DOHH2 (cell line): ENCODE measurements around the gene SERPINB7.
"Not testable (repeated sequence)": the region's sequence is repeated elsewhere in the genome, so short reads cannot be mapped to it uniquely, and the experiment has no call there.

Experiments used
- H3F3A ChIP-seq: fragments of 200-600 bp; sonication (generic), shearing (Covaris generic); 2 replicates; pipeline ENCODE4 v1.6.0; 2016; ENCODE audit warnings: antibody characterized with exemption, mild to moderate bottlenecking; ENCODE audit not compliant: control insufficient read depth, insufficient read depth
- H3K27ac ChIP-seq: fragments of 200-600 bp; sonication (generic); 2 replicates; pipeline ENCODE4 v1.5.1; 2014; ENCODE audit warnings: low read depth, mild to moderate bottlenecking, low read length, moderate library complexity
- H3K27me3 ChIP-seq: fragments of 200-600 bp; sonication (generic); 2 replicates; pipeline ENCODE4 v1.6.1; 2014; ENCODE audit warnings: mild to moderate bottlenecking, low read length, mixed read lengths; ENCODE audit not compliant: control insufficient read depth
- H3K36me3 ChIP-seq: fragments of 200-600 bp; sonication (generic); 2 replicates; pipeline ENCODE4 v1.6.1; 2014; ENCODE audit warnings: mild to moderate bottlenecking, low read length, moderate library complexity, mixed read lengths; ENCODE audit not compliant: control insufficient read depth
- H3K4me1 ChIP-seq: fragments of 200-600 bp; sonication (generic); 2 replicates; pipeline ENCODE4 v1.6.1; 2014; ENCODE audit warnings: mild to moderate bottlenecking, low read length, mixed read lengths; ENCODE audit not compliant: control insufficient read depth
- H3K4me2 ChIP-seq: fragments of 200-600 bp; sonication (generic); 2 replicates; pipeline ENCODE4 v1.6.0; 2014; ENCODE audit warnings: mild to moderate bottlenecking, low read length, moderate library complexity
- H3K4me3 ChIP-seq: fragments of 200-600 bp; sonication (generic); 2 replicates; pipeline ENCODE4 v1.5.1; 2014; ENCODE audit warnings: mild to moderate bottlenecking, low read length, mixed read lengths
- H3K79me2 ChIP-seq: fragments of 200-600 bp; sonication (generic); 2 replicates; pipeline ENCODE4 v1.6.1; 2014; ENCODE audit warnings: mild to moderate bottlenecking, low read length, mixed read lengths; ENCODE audit not compliant: control insufficient read depth
- H3K9me2 ChIP-seq: fragments of 200-600 bp; sonication (generic); replicated peaks from 2 replicates; pipeline ENCODE4 v1.6.1; 2014; ENCODE audit warnings: mild to moderate bottlenecking, low read length, mixed read lengths; ENCODE audit not compliant: control insufficient read depth
- H3K9me3 ChIP-seq: fragments of 200-600 bp; sonication (generic); 2 replicates; pipeline ENCODE4 v1.6.1; 2014; ENCODE audit warnings: antibody characterized with exemption, low read length, mixed read lengths; ENCODE audit not compliant: control insufficient read depth, insufficient read depth
- H4K20me1 ChIP-seq: fragments of 200-600 bp; sonication (generic); 2 replicates; pipeline ENCODE4 v1.6.0; 2014; ENCODE audit warnings: low read depth, mild to moderate bottlenecking, antibody characterized with exemption, low read length, moderate library complexity; ENCODE audit not compliant: control insufficient read depth, insufficient read depth
- CTCF ChIP-seq: fragments of 200-600 bp; sonication (generic); IDR thresholded peaks from one replicate; pipeline ENCODE4 v1.5.1; 2014; ENCODE audit warnings: antibody characterized with exemption, mild to moderate bottlenecking, low read depth, low read length; ENCODE audit not compliant: poor library complexity, severe bottlenecking
- EZH2phosphoT487 ChIP-seq: fragments of 200-600 bp; sonication (generic); IDR thresholded peaks from 2 replicates; pipeline ENCODE4 v1.6.1; 2017; ENCODE audit warnings: borderline replicate concordance, mild to moderate bottlenecking, antibody characterized with exemption, low read length, moderate library complexity, mixed read lengths

The SERPINB7 gene

GRCh38 chr18:63758615-63759240 lies 16.5 kb upstream of the SERPINB7 start:
- Histone ChIP-seq H3K79me2 (no peaks in the 10 kb centered on the region), H3K27me3 (no peaks in the 10 kb centered on the region), H3K36me3 (no peaks in the 10 kb centered on the region), H3K4me3 (no peak overlapping the region), H3K9me2 (no peaks in the 10 kb centered on the region), H3K4me2 (no peak overlapping the region), H3K4me1 (no peaks in the 10 kb centered on the region), H3K27ac (no peak overlapping the region), H3F3A (no peaks in the 10 kb centered on the region), H3K9me3 (peaks cover 4% of the 10 kb centered on the region; the same call in 1 of the 2 replicates), H4K20me1 (no peaks in the 10 kb centered on the region)
- TF ChIP-seq EZH2phosphoT487 (no peak), CTCF (no peak)

- H3K79me2 ChIP-seq, H4K20me1 ChIP-seq, H3K4me1 ChIP-seq: not testable (repeated sequence)
These were observed 15.4 kb upstream of the SERPINB7 start for GRCh38 chr18:63759786-63760185.

GRCh38 chr18:63762518-63762917 lies 12.7 kb upstream of the SERPINB7 start:
- Histone ChIP-seq H3K27ac (no peak overlapping the region), H3K4me2 (no peak overlapping the region), H3K9me3 (peaks cover 4% of the 10 kb centered on the region; the same call in 1 of the 2 replicates), H3K36me3 (no peaks in the 10 kb centered on the region), H3K4me1 (no peaks in the 10 kb centered on the region), H4K20me1 (no peaks in the 10 kb centered on the region), H3K27me3 (no peaks in the 10 kb centered on the region), H3K9me2 (no peaks in the 10 kb centered on the region), H3K4me3 (no peak overlapping the region), H3K79me2 (no peaks in the 10 kb centered on the region), H3F3A (no peaks in the 10 kb centered on the region)
- TF ChIP-seq EZH2phosphoT487 (no peak), CTCF (no peak)

More at GRCh38 chr18:63759786-63760185, 15.4 kb upstream of the SERPINB7 start:
- H3F3A ChIP-seq, H3K4me2 ChIP-seq, H3K9me3 ChIP-seq, H3K27ac ChIP-seq, H3K4me3 ChIP-seq, H3K27me3 ChIP-seq, H3K36me3 ChIP-seq, H3K9me2 ChIP-seq: not testable (repeated sequence)

- no peaks in the 10 kb centered on the region for H3K79me2 ChIP-seq
- H3K27ac ChIP-seq: no peak overlapping the region
- no peak overlapping the region for H3K4me3 ChIP-seq
- TF ChIP-seq CTCF (no peak), EZH2phosphoT487 (no peak)
- H3K36me3 ChIP-seq: no peaks in the 10 kb centered on the region
- H3F3A ChIP-seq: no peaks in the 10 kb centered on the region
- no peaks in the 10 kb centered on the region for H3K4me1 ChIP-seq
- no peak overlapping the region for H3K4me2 ChIP-seq
- H3K27me3 ChIP-seq: no peaks in the 10 kb centered on the region
- peaks cover 4% of the 10 kb centered on the region; the same call in 1 of the 2 replicates for H3K9me3 ChIP-seq
- no peaks in the 10 kb centered on the region for H3K9me2 ChIP-seq
- no peaks in the 10 kb centered on the region for H4K20me1 ChIP-seq
These were observed 11.2 kb upstream of the SERPINB7 start for GRCh38 chr18:63763831-63764600.
